GM19397 (cell line): ENCODE data around the gene ZFHX2.

Experiments used
- ATAC-seq: cut with Tn5 transposase; IDR thresholded peaks from one replicate; pipeline ENCODE4 v1.9.1; 2021; ENCODE audit warnings: mild to moderate bottlenecking, moderate library complexity; ENCODE audit not compliant: unreplicated experiment

Gene ZFHX2

DNA sequence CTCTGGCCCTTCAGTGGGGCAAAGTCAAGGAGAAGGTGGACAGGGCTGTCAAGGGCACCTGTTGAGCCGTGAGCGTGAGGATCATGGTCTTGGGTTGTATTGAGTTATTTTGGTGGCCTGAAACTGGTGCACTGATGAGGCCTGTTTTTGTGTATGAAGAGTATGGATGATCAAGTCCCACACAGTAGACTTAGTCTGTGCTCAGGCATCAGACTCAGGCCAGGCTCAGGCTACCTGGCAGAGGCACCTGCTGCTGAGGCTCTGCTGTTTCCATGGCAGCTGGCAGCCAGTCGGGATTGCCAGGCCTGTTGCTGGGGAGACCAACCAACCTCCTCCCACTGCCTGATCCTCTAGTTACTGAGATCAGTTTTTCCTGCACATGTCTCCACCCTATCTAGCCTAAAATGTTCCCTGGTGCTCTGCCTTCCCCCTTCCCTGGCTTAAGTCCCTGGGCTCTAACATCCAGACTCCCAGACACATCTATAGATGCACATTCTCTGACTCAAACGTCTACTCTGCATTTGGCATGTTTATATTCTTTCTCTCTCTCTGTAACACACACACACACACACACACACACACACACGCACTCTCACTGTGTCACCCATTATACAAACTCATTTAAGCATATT lies 21.9 kb upstream of the ZFHX2 start:
- no peak for ATAC-seq

DNA sequence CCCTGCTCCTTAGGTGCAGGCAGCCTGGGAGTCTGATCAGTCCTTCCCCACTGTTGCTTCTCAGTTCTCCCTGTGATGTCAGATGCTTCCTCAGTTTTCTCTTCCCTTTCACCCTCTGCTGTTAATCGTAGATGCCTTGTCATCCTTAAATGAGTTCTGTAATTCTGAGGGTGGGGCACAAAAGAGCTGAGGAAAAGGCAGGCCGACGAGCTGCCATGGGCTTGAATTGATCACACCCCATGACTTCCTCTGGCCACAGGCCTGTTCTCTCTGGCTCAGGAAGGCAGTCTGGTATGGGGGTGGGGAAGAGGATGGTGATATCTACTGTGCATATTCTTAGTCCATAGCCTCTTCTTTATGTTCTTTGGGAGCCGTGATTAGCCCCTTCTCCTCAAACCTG lies 21.3 kb upstream of the ZFHX2 start:
- no peak for ATAC-seq

DNA sequence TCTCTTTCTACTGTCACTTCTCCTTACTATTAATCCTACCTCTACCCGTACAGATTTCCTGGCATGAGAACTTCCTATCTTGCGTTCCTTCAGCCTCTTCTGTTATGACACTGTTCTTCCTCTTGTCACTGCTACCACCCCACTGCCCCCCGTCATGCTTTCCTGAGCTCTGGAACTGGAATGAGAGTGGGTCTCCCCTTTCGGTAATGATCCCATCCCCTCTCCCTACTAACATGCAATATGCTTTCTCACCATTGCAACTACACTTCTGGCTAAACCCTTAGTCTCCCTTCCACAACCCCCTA lies 20.9 kb upstream of the ZFHX2 start:
- ATAC-seq: no peak

DNA sequence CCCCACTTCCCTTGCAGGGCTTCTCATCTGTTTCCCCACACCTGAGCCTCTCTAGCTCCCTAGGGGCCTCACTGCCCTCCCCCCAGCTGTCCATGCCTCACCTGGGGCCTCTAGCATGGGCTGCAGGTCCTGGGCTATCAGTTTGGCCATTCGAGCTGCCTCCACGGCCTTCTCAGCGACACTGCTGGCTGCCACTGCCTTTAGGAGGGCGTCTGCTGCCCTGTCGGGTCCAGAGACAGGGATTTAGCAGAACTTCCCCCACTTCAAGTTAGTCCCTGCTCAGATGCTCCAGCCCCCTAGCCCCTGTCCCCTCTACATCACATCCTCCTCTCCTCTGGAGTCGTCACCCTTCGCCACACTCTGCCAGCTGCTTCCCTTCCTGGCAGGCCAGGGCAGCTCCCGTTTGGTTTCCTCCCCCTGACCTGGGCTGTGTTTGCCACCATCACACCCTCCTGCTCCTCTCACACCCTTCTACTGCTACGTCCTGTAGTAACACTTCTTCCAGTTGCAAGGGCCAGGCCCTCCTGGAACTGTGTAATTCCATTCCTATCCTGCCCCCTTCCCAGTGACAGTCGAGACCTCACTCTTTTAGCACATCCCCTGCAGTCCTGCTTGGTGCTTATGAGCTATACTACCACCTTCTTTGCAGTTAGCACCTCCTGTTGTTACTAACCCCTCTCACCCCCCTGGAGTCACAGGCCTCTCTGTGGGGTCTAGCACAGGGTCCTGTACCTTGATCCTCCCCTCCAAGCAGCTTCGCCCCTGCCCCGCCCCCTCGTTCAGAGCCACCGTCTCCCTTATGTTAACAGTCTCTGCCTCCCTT lies 20.3 kb upstream of the ZFHX2 start:
- no peak for ATAC-seq

DNA sequence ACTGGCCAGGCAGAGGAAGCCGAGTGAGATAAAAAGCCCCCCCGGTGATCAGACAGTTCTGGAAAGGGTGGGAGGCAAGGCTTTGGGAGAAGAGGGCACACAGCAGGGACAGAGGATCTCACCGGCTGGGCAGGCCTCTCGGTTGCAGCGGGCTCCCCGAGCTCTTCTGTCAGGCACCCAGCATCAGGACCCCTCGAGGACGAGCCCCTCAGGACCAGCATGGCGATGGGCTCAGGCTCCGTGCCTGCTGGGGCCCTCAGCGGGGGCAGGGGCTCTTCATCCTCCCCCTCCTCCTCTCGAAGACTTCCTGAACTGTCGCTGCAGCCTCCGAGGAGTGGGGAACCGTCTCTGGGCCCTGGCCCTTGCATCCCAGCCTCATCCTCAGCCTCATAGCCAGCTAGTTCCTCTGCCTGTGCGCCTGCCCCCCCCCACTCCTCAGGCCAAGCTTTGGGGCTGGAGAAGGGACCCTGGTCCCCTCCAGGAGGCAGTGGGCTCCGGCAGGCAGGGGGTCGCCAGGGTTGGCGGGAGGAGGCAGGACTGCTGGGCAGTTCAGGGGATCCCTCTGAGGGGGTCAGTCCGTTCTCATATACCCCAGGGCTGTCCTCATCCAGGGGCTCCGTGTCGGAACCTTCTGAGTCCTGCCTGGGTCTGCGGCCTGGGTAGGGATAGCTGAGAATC lies 19.4 kb upstream of the ZFHX2 start:
- no peak for ATAC-seq

DNA sequence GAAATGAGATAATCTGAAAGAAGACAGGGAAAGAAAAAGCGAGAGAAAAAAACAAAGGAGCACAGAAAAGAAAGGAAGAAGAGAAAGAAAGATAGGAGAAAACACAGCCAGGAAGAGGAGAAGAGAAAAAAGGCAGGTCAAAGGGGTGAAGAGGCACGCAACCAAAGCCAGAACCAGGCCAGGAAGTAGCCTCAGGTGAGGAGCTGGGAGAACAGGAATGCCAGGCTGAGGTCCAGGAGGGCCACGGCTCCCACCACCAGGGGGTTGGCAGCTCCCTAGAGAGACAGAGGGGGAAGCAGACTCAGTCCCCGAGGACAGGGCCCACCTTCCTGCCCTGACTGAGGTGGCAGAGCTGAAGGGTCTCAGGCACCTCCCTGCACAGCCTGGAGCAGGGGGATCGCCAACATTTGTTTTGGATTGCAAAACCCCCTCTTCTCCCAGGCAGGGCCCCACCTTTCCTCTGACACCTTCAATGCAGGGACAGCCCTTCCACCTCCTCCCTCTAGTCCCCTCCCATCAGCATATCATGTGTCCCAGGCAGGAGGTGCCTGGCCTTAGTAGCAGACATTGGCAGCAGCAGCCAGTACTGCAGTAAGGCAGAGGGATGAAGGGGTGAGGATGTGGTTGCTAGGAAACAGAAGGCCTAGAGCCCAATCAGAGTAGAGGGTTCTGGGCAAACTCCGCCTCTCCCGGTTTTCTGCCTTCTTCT lies 18.0 kb upstream of the ZFHX2 start:
- ATAC-seq: no peak

DNA sequence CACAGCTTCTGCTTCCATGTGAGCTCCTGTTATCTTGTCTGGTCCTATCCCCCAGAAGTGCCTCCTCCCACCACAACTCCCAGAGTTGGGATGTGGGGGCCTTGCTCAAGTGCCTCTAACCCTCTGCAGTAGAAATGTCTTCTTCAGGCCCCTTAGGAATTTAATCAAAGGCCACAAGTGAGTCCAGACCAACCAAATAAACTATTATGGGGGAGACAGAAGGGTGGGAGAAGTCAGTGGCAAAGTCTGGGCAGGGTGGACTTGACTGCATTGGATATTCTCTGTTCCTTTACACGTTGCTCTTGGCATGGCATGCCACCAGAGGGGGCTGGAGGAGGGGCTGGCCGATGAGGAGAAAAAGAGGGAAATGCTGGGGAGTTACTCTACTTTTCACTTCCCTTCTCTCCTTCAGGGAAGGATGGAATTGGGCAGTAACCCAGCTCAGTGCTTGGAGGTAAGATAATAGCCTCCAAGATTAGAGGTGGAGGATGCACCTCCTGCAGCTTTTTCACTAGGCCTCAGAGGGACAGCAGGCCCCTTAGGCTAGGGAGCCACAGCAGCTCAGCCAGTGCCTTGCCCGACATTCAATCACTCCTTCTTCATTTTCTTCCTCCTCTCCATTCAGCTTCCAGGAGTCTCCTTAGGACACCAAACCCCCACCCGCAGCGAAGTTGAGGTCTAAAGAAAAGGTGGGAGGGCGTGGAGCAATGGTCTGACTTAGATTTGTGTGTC lies 17.2 kb upstream of the ZFHX2 start:
- no peak for ATAC-seq

DNA sequence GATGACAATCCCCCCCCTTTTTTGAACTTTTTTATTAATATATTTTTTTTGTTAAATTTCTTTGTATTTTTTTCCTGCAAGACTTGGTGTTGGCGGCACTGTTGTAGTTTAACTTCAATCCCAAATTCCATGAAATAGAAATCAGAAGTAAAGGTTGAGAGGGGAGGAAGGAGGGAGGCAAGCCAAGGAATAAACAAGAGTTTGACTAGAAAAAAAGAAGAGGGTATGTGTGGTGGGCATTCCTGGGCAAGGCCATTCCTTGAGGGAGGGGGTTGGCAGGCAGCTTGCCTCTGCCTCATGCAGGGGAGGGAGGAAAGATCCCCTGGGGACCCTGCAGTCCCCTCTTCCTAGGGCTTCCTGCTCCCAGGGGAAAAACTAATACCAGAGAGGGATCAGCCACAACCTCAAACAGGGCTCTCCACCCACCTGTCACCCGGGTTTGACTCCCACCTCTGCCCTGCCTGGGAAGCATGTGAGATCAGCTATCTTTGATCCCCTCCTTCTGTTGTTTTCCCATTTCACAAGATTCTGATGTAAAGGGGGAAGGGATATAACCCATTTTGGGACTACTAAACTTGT lies 16.5 kb upstream of the ZFHX2 start:
- no peak for ATAC-seq

DNA sequence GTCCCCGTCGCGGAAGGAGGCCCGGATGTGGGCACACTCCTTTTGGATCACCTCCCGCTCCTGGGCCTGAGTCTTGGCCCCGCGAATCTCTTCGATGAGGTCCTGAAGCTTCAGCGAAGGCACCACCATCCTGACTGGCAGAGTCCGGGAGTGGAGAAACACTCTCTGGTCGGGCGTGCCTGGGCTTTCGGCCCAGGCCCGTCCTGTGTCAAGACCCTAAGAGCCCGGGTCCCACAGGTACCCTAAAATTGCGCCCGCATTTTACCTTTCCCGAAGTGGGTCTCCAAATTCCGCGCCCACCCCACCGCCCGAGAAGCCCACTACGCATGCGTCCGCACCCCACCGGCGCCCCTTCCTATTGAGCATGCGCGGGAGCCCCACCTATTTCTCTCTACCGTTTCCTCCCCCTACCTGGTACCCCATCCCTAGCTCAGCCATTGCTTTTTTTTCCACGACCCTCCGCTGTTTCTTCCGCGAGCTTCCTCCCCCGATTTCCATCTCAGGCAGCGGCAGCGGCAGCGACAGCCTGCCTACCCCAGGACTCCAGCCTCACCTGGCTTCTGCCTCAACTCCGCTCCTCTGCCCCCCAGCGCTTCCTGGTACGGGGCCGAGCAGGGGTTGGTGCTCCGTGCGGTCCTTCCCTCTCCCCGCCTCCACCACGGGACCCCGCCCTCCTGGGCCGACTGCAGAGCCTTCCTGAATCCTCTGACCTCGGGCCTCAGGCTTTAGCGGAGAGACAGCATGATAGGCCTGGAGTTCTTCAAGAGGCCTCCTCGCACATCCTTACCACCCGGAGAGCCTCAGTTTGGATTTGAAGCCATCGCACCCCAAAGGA lies 15.8 kb upstream of the ZFHX2 start, which contains the start of gene AP1G2:
Gene AP1G2 (minus strand): TSS at position 606 of the 835 bp plus-strand sequence. CDS start 477 bp downstream, at position 129.
- ATAC-seq: peak; percentile 89

DNA sequence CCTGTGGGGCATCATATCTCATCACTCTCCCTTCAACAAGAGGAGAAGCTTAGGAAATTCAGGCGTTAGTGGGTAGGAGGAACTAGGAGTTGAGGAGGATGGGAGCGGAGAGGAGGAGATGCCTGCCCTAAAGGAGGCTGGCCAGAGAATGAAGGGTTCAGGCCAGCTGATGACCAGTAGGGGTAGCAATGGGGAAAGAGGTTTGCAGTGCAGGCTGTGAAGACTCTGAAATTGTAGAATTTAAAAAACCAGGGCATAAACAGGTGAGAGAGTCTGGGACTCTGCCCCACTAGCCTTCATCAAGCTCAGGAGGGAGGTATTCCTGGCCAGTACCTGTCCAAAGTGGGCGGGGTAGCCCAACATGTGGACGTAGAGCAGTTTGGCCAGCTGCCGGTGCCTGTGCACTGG lies 15.2 kb upstream of the ZFHX2 start:
- peak; percentile 5 for ATAC-seq

DNA sequence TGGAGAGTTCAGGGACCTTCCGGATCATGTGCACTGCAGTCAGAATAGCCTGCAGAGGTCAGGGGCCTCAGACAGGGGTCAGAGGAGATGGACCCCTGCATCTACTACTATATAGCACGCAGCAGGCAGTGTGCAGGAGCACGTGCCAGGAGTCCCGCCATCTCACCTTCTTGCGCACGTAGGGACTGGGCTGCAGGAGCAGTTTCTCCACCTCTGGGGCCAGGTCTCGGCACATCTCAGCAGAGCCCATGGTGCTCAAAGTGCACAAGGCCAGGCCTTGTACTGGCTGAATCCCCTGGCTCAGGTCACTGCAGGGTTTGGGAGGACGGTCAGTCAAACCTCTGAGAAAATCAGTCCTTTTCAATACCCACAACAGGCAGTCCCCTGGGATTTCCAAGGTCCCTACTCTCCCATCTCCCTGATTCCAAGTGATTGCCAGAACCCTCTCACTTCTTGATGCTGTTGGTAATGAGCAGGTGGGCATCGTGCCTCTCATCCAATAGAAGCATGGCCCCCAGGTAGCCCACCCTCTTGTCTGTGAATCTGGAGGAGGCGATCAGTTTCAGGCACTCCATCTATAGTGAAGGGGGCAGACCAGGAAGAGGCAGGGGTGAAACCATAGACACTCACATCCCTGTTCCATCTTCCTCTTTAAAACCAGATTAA lies 14.7 kb upstream of the ZFHX2 start:
- no peak for ATAC-seq

DNA sequence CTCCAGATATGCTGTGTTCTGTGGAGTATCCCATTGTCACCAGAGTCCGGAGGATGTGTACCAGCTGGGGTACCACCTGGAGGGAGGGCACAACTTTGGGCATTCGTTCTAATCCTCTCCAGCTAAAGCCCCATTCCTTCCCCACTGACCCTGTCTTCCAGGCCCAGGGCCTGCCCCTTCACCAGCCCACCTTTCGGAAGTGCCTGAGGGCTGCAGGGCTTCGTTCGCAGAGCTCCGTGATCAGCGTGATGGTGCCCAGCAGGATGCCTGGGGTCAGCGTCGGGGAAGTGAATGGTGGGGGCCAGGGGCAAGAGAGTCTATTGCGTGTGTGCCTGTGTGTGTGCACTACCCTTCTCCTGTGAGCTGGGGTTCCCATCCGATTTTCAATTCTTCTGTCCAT lies 14.1 kb upstream of the ZFHX2 start:
- no peak for ATAC-seq

DNA sequence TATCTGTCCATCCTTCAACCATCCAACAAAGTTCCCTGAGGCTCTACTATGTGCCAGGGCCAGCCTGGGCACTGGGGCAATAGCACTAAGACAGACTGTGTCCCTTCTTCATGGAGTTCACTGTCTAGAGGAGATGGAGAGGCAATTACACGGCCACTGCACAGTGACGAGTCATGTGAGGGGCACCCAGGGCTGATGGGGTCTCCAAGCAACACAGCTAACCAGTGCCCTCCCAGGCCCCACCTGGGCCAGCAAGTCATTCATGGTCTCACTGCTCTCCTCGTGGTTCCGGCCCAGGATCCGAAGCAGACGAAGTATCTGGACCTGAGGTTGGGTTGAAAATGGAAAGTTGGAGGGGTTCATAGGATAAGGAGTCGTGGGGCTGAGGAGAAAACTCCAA lies 13.3 kb upstream of the ZFHX2 start:
- no peak for ATAC-seq

DNA sequence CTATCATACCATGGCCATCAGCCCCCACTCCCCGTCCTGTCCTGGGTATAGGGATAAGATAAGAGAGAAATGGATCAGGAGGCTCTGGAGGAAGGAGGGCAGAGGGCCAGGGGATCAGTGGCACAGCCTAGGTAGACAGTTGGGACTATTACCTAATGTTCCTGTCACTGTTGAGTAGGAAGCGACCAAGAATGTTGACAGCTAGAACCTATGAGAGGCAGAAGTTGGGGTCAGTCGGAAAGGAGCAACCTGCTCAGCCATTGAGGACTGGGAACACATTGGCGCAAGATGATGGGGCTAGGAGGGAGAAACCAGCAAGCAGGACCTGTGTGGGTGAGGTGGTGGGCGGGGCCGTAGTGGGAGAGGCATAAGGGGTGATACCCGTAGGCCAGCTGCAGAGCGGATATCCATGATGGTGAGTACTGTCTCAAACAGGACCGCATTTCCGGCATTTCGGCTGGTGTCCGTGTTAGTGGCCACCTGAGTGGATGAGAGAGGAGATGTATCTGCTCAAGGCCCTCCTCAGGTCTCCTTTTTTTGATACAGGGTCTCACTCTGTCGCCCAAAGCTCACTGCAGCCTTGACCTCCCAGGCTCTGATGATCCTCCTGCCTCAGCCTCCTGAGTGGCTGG lies 12.7 kb upstream of the ZFHX2 start:
- ATAC-seq: no peak

DNA sequence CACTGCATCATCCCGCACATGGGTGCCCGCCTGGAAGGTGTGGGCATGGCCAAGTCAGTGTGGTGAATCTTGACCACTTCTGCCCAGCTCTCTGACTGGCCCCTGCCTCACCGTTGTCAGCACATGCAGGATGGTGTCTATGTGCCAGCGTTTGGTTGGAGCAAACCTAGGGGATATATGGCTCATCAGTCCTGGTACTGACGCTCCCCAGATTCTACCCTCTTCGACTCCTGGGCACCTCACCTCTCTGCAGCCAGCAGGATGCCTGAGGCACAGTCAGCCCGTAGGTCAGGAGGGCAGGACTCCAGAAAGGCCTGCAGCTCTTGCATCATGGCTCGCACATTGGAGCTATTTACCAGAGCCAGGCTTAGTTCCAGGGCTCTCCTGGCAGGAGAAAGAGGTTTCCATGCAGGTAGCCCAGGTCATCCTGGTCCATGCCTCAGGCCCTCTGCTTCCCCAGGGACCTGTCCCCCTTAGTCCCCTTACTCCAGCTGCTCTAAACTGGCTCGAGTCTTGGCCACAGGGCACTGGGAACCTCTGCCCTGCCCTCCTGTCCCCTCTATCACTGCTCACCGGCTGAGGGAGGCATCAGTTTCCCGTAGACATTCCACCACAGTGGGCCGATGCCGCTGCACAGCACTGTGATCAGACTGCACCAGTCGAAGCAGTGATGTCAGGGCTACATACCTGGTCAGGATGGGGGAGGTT lies 12.1 kb upstream of the ZFHX2 start:
- no peak for ATAC-seq

DNA sequence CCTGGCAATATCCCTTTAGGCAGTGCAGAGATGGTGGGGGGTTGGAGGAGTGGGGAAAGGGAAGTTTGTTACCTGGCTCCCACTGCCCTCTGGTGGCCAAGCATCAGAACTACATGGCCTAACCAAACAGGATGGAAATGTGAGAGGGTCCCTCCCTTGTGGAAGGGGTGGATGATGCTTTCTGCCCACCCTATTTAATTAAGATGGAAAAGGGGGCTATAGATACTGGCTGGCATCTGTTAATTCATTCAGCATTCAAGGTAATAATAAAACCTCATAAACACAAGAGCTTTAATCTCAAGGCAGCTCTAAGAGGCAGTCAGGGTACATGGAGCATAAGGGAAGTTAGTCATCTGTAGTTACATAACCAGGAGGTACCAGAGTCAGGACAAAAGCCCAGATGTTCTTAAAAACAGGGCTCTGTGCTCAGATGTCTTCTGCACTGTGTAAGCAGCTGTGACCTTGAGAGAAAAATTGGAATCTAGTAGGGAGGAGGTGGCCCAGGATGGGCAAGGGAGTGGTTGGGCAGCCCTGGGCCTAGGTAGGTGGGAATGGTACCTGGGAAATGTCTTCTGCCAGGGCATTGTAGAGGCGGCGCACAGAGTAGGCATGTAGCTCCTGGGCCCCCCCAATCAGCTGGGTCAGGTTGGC lies 11.4 kb upstream of the ZFHX2 start:
- no peak for ATAC-seq
